Calu3 (cell line): ENCODE data around the gene TOB1. TPM values are rescaled to one million over a fixed set of nuclear protein-coding genes. Genes with fewer than 3 reads are reported as not detected.

ENCODE experiments used
- BruUV-seq: library from RNA; stranded (reverse); fragments of 400-500 nt; replicated peaks from 2 replicates; lab custom pipeline; 2021; lab: Mats Ljungman, UMichigan
- CTCF ChIA-PET: fragments of 300-600 bp; sonication (Branson Sonifier 250); formaldehyde crosslinking; loops from one replicate; lab custom pipeline; 2022; ENCODE audit warnings: antibody characterized with exemption; lab: Charles Lee
- DNase-seq: peaks from one replicate; pipeline ENCODE4 v3.0.0; 2022
- H3K27ac Mint-ChIP-seq: one replicate; pipeline ENCODE4 v1.8.0; 2022; ENCODE audit warnings: mixed read lengths; ENCODE audit not compliant: unreplicated experiment
- H3K27me3 Mint-ChIP-seq: one replicate; pipeline ENCODE4 v1.8.0; 2022; ENCODE audit warnings: mixed read lengths; ENCODE audit not compliant: unreplicated experiment
- H3K36me3 Mint-ChIP-seq: one replicate; pipeline ENCODE4 v1.8.0; 2022; ENCODE audit warnings: mild to moderate bottlenecking, moderate library complexity, mixed read lengths; ENCODE audit not compliant: insufficient read depth, unreplicated experiment
- H3K4me1 Mint-ChIP-seq: one replicate; pipeline ENCODE4 v1.8.0; 2022; ENCODE audit warnings: mild to moderate bottlenecking, low read depth, mixed read lengths; ENCODE audit not compliant: unreplicated experiment
- H3K4me3 Mint-ChIP-seq: one replicate; pipeline ENCODE4 v1.8.0; 2022; ENCODE audit warnings: mild to moderate bottlenecking, low read depth, moderate library complexity, mixed read lengths; ENCODE audit not compliant: unreplicated experiment
- H3K9me3 Mint-ChIP-seq: one replicate; pipeline ENCODE4 v1.8.0; 2022; ENCODE audit warnings: low read depth, mixed read lengths; ENCODE audit not compliant: unreplicated experiment
- CTCF ChIP-seq: fragments of 200-600 bp; IDR thresholded peaks from one replicate; pipeline ENCODE4 v1.8.0; 2022; ENCODE audit warnings: antibody characterized with exemption; ENCODE audit not compliant: unreplicated experiment
- intact Hi-C: fragments of 100-400 bp; cut with micrococcal nuclease; formaldehyde crosslinking; loops from one replicate; pipeline ENCODE4 v1.10.0; 2022; ENCODE audit not compliant: unreplicated experiment
- total RNA-seq: library from RNA; stranded (reverse); gene quantifications from 2 replicates; pipeline ENCODE4 v1.2.3, GENCODE V29; 2022

TOB1 gene
- total RNA-seq, 1 experiment from 2014 or later, result 177 TPM

- H3K27ac Mint-ChIP-seq, result no peak overlapping the region
- CTCF ChIA-PET, result no interaction called here
- TF ChIP-seq CTCF, result no peak
- H3K4me1 Mint-ChIP-seq, result no peaks in the 10 kb centered on the region
- H3K36me3 Mint-ChIP-seq, result no peaks in the 10 kb centered on the region
- DNase-seq, result no peak
- H3K27me3 Mint-ChIP-seq, result peaks cover 52% of the 10 kb centered on the region
- no peaks in the 10 kb centered on the region for H3K9me3 Mint-ChIP-seq
- H3K4me3 Mint-ChIP-seq, result no peak overlapping the region
- intact Hi-C loops, result no loop called here
- BruUV-seq, result no TSS peak
Observed at GRCh38 chr17:50836826-50837225, 29.3 kb downstream of the TOB1 start.

- no peak for TF ChIP-seq CTCF
- DNase-seq, result no peak
- peak within 1 kb of the TSS; percentile 50 for H3K4me3 Mint-ChIP-seq
- H3K27ac Mint-ChIP-seq, result no peak within 1 kb of the TSS
- intact Hi-C loops, result no loop called here
- CTCF ChIA-PET, result interaction anchor here (0.6 to 1.9 kb wide), 5 partner anchors 17 to 293 kb away, joined by 3 to 6 read pairs (median 3); no protein-coding TSS in a partner anchor
- H3K36me3 Mint-ChIP-seq, result no peaks in the 10 kb centered on the region
- no peaks in the 10 kb centered on the region for H3K4me1 Mint-ChIP-seq
- peaks cover 52% of the 10 kb centered on the region for H3K27me3 Mint-ChIP-seq
- BruUV-seq, result no TSS peak
- H3K9me3 Mint-ChIP-seq, result no peaks in the 10 kb centered on the region
Observed at GRCh38 chr17:50835301-50836234, 30.6 kb downstream of the TOB1 start, which contains the start of gene WFIKKN2. WFIKKN2 (plus strand) TSS chr17:50835586; CDS start chr17:50835938, 352 bp downstream.

- Mint-ChIP-seq H3K4me1 (no peaks in the 10 kb centered on the region), H3K9me3 (no peaks in the 10 kb centered on the region), H3K4me3 (peak overlapping the region; percentile 50), H3K36me3 (no peaks in the 10 kb centered on the region), H3K27me3 (peaks cover 52% of the 10 kb centered on the region), H3K27ac (no peak overlapping the region)
- intact Hi-C loops, result no loop called here
- DNase-seq, result no peak
- CTCF ChIA-PET, result interaction anchor here (0.6 to 1.9 kb wide), 5 partner anchors 18 to 293 kb away, joined by 3 to 6 read pairs (median 3); no protein-coding TSS in a partner anchor
- BruUV-seq, result no TSS peak
- no peak for TF ChIP-seq CTCF
Observed at GRCh38 chr17:50834429-50835300, 31.5 kb downstream of the TOB1 start.
